RWPE2 (cell line): Measurements from ENCODE around the gene NYAP2.

Experiments
- ATAC-seq: fragments of 200-7000 bp; cut with Tn5 transposase; 3 replicates; pipeline ENCODE4 v1.9.1; 2021; ENCODE audit warnings: low read depth
- DNase-seq: peaks from one replicate; pipeline ENCODE4 v3.0.0-alpha.2; 2020; ENCODE audit warnings: low spot score
- H3K27ac ChIP-seq: fragments of 450-650 bp; 2 replicates; pipeline ENCODE4 v1.5.1; 2017; ENCODE audit warnings: mild to moderate bottlenecking; ENCODE audit not compliant: poor library complexity, severe bottlenecking
- H3K27me3 ChIP-seq: fragments of 250-450 bp; sonication (Bioruptor Pico); 2 replicates; pipeline ENCODE4 v1.5.1; 2021; ENCODE audit warnings: mild to moderate bottlenecking, moderate library complexity; ENCODE audit not compliant: insufficient read depth, poor library complexity, severe bottlenecking
- H3K36me3 ChIP-seq: fragments of 250-450 bp; sonication (Bioruptor Pico); 2 replicates; pipeline ENCODE4 v1.5.1; 2020; ENCODE audit warnings: low read depth, mild to moderate bottlenecking, moderate library complexity
- H3K4me1 ChIP-seq: fragments of 250-450 bp; sonication (Bioruptor Pico); 2 replicates; pipeline ENCODE4 v1.5.1; 2021; ENCODE audit warnings: mild to moderate bottlenecking, moderate library complexity; ENCODE audit not compliant: insufficient read depth, poor library complexity, severe bottlenecking
- H3K4me3 ChIP-seq: fragments of 250-450 bp; sonication (Bioruptor Pico); 2 replicates; pipeline ENCODE4 v1.5.1; 2021; ENCODE audit warnings: mild to moderate bottlenecking, moderate library complexity; ENCODE audit not compliant: severe bottlenecking
- H3K9me3 ChIP-seq: fragments of 250-450 bp; sonication (Bioruptor Pico); 2 replicates; pipeline ENCODE4 v1.5.1; 2021; ENCODE audit warnings: mild to moderate bottlenecking, moderate library complexity; ENCODE audit not compliant: severe bottlenecking
- CTCF ChIP-seq: fragments of 450-650 bp; IDR thresholded peaks from one replicate; pipeline ENCODE4 v1.5.1; 2017; ENCODE audit warnings: mild to moderate bottlenecking, moderate library complexity; ENCODE audit not compliant: poor library complexity, severe bottlenecking

NYAP2 gene

GRCh38 chr2:225471039-225471438, 71.5 kb downstream of the NYAP2 start:
- no peak for TF ChIP-seq CTCF
- Histone ChIP-seq H3K36me3 (no peaks in the 10 kb centered on the region), H3K4me3 (no peak overlapping the region), H3K4me1 (no peaks in the 10 kb centered on the region), H3K27ac (no peak overlapping the region), H3K9me3 (no peaks in the 10 kb centered on the region), H3K27me3 (no peaks in the 10 kb centered on the region)
- ATAC-seq, result no peak
- no peak for DNase-seq

GRCh38 chr2:225471482-225471881, 72.0 kb downstream of the NYAP2 start:
- Histone ChIP-seq H3K36me3 (no peaks in the 10 kb centered on the region), H3K4me1 (no peaks in the 10 kb centered on the region), H3K27me3 (no peaks in the 10 kb centered on the region), H3K4me3 (no peak overlapping the region), H3K27ac (no peak overlapping the region), H3K9me3 (no peaks in the 10 kb centered on the region)
- DNase-seq (no peak), ATAC-seq (no peak)
- TF ChIP-seq CTCF, result no peak

GRCh38 chr2:225472161-225472560, 72.7 kb downstream of the NYAP2 start:
- Histone ChIP-seq H3K4me1 (no peaks in the 10 kb centered on the region), H3K9me3 (no peaks in the 10 kb centered on the region), H3K36me3 (no peaks in the 10 kb centered on the region), H3K4me3 (no peak overlapping the region), H3K27ac (no peak overlapping the region), H3K27me3 (no peaks in the 10 kb centered on the region)
- TF ChIP-seq CTCF, result no peak
- ATAC-seq (no peak), DNase-seq (no peak)

- no peak for TF ChIP-seq CTCF
These were observed 79.9 kb downstream of the NYAP2 start for GRCh38 chr2:225479386-225479785.

GRCh38 chr2:225484751-225485150, 85.2 kb downstream of the NYAP2 start:
- no peaks in the 10 kb centered on the region for H3K27me3 ChIP-seq
- no peaks in the 10 kb centered on the region for H3K9me3 ChIP-seq
- H3K4me1 ChIP-seq, result no peaks in the 10 kb centered on the region
- DNase-seq, result no peak
- no peak overlapping the region for H3K27ac ChIP-seq
- H3K4me3 ChIP-seq, result no peak overlapping the region
- TF ChIP-seq CTCF, result no peak
- H3K36me3 ChIP-seq, result no peaks in the 10 kb centered on the region
- no peak for ATAC-seq

More at GRCh38 chr2:225479386-225479785, 79.9 kb downstream of the NYAP2 start:
- DNase-seq (no peak), ATAC-seq (no peak)
- H3K9me3 ChIP-seq, result no peaks in the 10 kb centered on the region
- no peak overlapping the region for H3K4me3 ChIP-seq
- no peaks in the 10 kb centered on the region for H3K27me3 ChIP-seq
- no peaks in the 10 kb centered on the region for H3K4me1 ChIP-seq
- H3K36me3 ChIP-seq, result no peaks in the 10 kb centered on the region
- H3K27ac ChIP-seq, result no peak overlapping the region
